ENCODE data around the gene CABLES2.
A peak's percentile ranks its signal among the peaks of the same experiment; 100 is the strongest.

The CABLES2 gene

DNA sequence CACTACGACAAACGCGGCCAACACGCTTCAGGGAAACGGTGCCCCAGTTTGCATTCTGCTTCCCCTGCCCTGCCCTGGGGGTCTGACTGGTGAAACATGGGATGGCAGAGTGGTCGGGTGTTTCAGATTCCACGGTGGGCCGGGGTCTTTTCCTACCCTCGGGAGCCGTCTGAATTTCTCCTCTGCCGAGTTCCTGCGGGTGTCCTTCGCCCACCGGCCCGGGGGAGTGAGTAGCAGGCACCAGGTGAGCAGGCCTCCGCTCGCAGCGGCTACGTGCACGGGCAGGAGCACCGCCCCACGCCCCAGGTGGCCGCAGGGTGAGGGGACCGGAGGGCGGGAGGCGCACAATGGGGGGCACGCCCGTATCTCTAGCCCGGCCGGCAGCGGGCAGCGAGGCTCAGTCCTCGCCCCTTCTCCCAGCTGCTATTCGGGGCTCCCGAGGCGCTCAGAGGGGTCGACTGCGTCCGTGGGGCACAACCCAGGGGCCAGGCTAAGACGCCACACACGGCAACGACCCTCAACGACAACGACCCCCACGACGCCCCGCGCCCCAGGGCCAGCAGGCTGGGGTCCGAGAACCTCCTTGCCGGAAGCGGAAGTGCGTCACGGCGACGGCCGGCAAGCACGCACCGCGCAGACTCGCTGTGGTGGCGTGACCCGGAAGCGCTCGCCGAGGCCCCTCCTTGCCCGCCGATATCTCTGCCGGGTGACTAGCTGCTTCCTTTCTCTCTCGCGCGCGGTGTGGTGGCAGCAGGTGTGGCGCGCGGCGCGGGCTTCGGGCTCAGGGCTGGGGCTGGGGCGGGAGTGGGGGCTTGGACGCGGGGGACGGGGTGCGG lies 20.5 kb downstream of the CABLES2 start, which contains the start of gene RPS21:
Gene RPS21 (plus strand): TSS at position 721 of the 836 bp plus-strand sequence. CDS start 236 bp downstream, outside the sequence.
- TF ChIP-seq, protein P1, sequence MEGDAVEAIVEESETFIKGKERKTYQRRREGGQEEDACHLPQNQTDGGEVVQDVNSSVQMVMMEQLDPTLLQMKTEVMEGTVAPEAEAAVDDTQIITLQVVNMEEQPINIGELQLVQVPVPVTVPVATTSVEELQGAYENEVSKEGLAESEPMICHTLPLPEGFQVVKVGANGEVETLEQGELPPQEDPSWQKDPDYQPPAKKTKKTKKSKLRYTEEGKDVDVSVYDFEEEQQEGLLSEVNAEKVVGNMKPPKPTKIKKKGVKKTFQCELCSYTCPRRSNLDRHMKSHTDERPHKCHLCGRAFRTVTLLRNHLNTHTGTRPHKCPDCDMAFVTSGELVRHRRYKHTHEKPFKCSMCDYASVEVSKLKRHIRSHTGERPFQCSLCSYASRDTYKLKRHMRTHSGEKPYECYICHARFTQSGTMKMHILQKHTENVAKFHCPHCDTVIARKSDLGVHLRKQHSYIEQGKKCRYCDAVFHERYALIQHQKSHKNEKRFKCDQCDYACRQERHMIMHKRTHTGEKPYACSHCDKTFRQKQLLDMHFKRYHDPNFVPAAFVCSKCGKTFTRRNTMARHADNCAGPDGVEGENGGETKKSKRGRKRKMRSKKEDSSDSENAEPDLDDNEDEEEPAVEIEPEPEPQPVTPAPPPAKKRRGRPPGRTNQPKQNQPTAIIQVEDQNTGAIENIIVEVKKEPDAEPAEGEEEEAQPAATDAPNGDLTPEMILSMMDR (IDR thresholded peaks at IDR 0.05): no peak
- Mint-ChIP-seq H3K9me3 (peaks cover 6% of the 10 kb centered on the region), H3K4me1 (peaks cover 59% of the 10 kb centered on the region), H3K27ac (peak within 1 kb of the TSS; percentile 92), H3K4me3 (peak within 1 kb of the TSS; percentile 96), H3K27me3 (ENCODE audit: low read depth, poor library complexity) (peaks cover 8% of the 10 kb centered on the region), H3K36me3 (ENCODE audit: low read depth) (peaks cover 45% of the 10 kb centered on the region)
- peak; percentile 93 for DNase-seq

DNA sequence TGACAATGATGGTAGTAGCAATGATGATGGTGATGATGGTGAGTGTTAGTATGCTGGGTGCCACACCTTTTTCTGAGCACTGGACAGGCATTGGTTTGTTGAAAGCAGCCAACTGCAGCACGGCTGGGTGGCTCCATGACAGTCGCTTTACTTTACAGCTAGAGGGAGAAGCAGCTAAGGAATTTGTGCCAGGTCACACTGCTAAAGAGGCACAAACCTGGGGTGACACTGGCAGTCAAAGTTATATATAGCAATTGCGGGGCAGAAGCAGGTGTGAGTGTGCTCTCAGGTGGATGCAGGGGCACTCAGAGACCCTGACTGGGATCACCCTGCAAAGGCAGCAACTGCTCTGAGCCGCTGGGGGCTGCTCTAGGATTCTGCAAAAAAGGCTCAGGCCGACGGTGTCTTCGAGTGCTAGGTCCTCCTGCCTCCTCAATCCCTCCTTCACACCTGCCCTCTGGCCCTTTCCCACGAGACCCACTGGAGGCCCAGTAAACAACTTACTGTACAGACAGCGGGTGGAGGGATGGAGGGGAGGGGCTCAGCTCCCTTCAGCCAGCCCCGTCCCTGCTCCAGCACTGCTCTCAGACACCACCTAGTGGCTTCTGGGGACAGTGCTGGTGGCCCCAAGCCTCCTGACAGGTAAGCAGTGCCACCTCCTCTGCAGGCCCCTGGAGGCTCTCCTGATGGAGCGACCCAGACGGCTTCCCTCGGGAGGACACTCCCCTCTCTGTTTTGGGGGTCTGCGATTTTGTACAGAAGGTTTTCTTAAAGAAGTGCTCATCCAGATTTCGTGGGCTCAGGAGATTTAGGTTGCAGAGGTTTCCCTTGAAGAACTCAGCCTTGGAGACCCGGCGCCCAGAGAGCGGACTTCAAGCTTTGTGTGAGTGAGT lies 24.5 kb downstream of the CABLES2 start:
- Mint-ChIP-seq H3K9me3 (peaks cover 6% of the 10 kb centered on the region), H3K36me3 (ENCODE audit: low read depth) (peaks cover 22% of the 10 kb centered on the region), H3K27ac (no peak overlapping the region), H3K4me3 (peak overlapping the region; percentile 52), H3K27me3 (ENCODE audit: low read depth, poor library complexity) (peaks cover 3% of the 10 kb centered on the region), H3K4me1 (peaks cover 45% of the 10 kb centered on the region)
- DNase-seq: peak; percentile 87
- TF ChIP-seq, protein P1 (IDR thresholded peaks at IDR 0.05): peak; percentile 89

DNA sequence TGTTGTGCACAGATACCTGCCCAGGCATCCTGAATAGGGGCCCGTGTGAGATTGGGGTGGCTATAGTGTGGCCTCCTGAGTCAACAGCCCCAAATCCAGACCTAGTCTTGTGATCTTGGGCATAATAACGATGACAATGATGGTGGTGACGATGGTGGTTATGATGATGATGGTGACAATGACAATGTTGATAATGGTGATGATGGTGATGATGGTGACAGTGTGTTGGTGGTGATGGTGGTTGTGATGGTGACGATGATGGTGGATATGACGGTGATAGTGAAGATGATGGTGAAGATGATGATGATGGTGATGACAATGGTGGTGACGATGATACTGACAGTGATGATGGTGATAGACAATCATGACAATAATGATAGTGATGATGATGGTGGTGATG lies 25.2 kb downstream of the CABLES2 start:
- no peak for DNase-seq
- H3K9me3 Mint-ChIP-seq: peaks cover 6% of the 10 kb centered on the region
- peaks cover 21% of the 10 kb centered on the region for H3K36me3 Mint-ChIP-seq (ENCODE audit: low read depth)
- TF ChIP-seq, protein P1 (IDR thresholded peaks at IDR 0.05): no peak
- no peak overlapping the region for H3K4me3 Mint-ChIP-seq
- peaks cover 3% of the 10 kb centered on the region for H3K27me3 Mint-ChIP-seq (ENCODE audit: low read depth, poor library complexity)
- H3K4me1 Mint-ChIP-seq: peaks cover 48% of the 10 kb centered on the region
- no peak overlapping the region for H3K27ac Mint-ChIP-seq

DNA sequence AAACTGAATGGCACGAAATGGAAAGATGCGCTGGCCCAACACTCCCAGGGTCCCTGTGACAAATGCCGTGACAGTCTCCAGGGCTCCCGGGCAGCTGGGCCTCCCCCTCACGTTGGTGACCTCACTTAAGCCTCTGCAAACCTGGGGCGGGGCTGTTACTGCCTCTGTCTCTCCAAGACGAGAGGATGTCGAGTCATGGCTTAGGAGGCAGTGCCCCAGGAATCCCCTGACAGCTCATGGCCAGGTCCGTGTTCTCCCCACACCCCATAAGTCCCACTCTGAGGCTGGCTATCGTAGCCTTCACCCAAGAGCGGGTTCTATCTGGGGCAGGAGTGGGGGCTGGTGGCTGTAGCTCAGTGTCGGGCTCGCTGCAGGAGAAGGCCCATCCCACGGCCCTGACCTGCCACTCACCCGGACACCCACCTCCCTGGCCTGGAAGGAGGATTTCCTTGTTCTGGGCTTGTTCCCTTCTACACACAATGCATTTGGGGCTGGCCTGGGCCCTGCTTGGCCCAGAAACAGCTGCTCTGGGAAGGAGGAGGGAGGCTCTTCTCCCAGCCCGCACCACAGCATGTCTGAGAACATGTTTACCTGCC lies 25.8 kb downstream of the CABLES2 start:
- Mint-ChIP-seq H3K9me3 (peaks cover 6% of the 10 kb centered on the region), H3K4me3 (peak overlapping the region; percentile 32), H3K36me3 (ENCODE audit: low read depth) (peaks cover 21% of the 10 kb centered on the region), H3K27ac (peak overlapping the region; percentile 53), H3K27me3 (ENCODE audit: low read depth, poor library complexity) (peaks cover 3% of the 10 kb centered on the region), H3K4me1 (peaks cover 52% of the 10 kb centered on the region)
- TF ChIP-seq, protein P1 (IDR thresholded peaks at IDR 0.05): no peak
- no peak for DNase-seq

DNA sequence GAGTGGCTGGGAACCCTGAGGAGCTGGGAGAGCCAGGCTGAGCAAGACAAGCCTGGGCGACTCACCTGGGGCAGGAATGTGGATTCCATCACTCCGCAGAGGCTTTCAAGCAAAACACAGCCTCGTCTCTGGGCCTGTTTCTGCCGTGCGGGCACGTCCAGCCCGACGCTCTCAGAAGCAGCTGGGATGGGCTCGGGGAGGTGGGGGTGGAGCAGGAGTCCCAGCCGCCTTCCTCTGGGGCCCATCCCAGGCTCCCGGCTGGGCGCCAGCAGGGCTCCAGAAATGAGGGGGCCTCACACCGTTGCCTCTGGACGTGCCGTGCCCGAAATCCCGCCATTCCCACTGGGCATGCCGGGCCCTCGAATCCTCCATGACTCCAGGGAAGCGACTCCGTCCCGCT lies 28.9 kb downstream of the CABLES2 start:
- no peak overlapping the region for H3K4me3 Mint-ChIP-seq
- H3K27ac Mint-ChIP-seq: no peak overlapping the region
- H3K36me3 Mint-ChIP-seq (ENCODE audit: low read depth): peaks cover 25% of the 10 kb centered on the region
- TF ChIP-seq, protein P1 (IDR thresholded peaks at IDR 0.05): no peak
- H3K27me3 Mint-ChIP-seq (ENCODE audit: low read depth, poor library complexity): no peaks in the 10 kb centered on the region
- DNase-seq: no peak
- peaks cover 50% of the 10 kb centered on the region for H3K4me1 Mint-ChIP-seq
- H3K9me3 Mint-ChIP-seq: peaks cover 10% of the 10 kb centered on the region

All from nephron progenitor cell (in vitro differentiated cells).